ENCODE data around the gene VPS37C. TPM values are rescaled to one million over a fixed set of nuclear protein-coding genes. Genes with fewer than 3 reads are reported as not detected.
A peak's percentile ranks its signal among the peaks of the same experiment; 100 is the strongest.
"Not testable (repeated sequence)": the region's sequence is repeated elsewhere in the genome, so short reads cannot be mapped to it uniquely, and the experiment has no call there.

Gene VPS37C
- total and polyA plus RNA-seq, 7 experiments from 2014 or later, result 0.31 to 12.0 (median 7.9) TPM

DNA sequence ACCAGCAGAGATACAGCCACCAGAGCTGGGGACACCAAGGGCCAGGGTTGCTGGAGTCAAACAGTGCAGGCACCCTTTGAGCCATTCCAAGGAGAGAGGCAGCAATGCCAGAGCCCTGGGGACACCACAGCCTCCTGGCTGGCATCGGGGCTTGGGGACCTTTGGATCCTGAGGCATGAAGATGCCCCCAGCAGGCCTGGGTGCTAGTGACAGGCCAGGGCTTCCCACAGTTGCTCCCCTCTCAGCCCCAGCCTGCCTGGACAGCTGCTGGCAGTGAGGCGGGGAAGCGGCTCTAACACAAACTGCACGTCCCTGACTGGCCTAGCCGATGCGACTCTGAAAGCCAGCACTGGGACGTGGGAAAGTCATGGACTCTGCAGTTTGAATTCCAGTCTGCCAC is 56.3 kb downstream of the VPS37C start:
- Histone ChIP-seq H3K27ac (ENCODE audit: low read depth, low read length) (peak overlapping the region; percentile 98), H3K4me1 (ENCODE audit: control insufficient read depth in 2 of 2, insufficient read depth in 2 of 2, low read length in 2 of 2) (peaks cover 41 to 65% of the 10 kb centered on the region in 2 donors), H3K9me3 (ENCODE audit: control insufficient read depth in 2 of 3, low read length in 3 of 3) (no peaks in the 10 kb centered on the region), H3K4me3 (ENCODE audit: low read length) (peak overlapping the region; percentile 100), H3K36me3 (ENCODE audit: control insufficient read depth in 2 of 3, insufficient read depth in 3 of 3, low read length in 3 of 3) (peaks cover 0 to 59% (median 13%) of the 10 kb centered on the region in 3 experiments), H3K27me3 (ENCODE audit: control insufficient read depth in 2 of 2, insufficient read depth in 2 of 2, low read length in 2 of 2) (no peaks in the 10 kb centered on the region)
- H3K36me3 Mint-ChIP-seq, result peaks cover 13 to 47% (median 22%) of the 10 kb centered on the region in 5 donors
- H3K4me1 Mint-ChIP-seq, result peaks cover 30 to 68% (median 57%) of the 10 kb centered on the region in 7 donors
- ChIA-PET POLR2A (interaction anchor here (0.5 to 5.2 kb wide), 14 partner anchors 8 to 120 kb away, joined by 3 to 31 read pairs (median 6); no protein-coding TSS in a partner anchor), CTCF (interaction anchor here (1.4 kb wide), 1 partner anchor 135 kb away, joined by 5 read pairs; no protein-coding TSS in a partner anchor)
- no peaks in the 10 kb centered on the region for H3K9me3 Mint-ChIP-seq
- peak overlapping the region in 5 of 9 donors; percentile 87 to 98 (median 90) for H3K27ac Mint-ChIP-seq
- peak overlapping the region in 1 of 10 donors; percentile 97 for H3K4me3 Mint-ChIP-seq
- DNase-seq (peak in 1 of 9 donors; percentile 0), ATAC-seq (no peak)
- H3K27me3 Mint-ChIP-seq, result no peaks in the 10 kb centered on the region
- intact Hi-C loops (cut with micrococcal nuclease), result loop anchor here (5.0 kb wide), 2 partner anchors 43 to 118 kb away; no protein-coding TSS in a partner anchor

DNA sequence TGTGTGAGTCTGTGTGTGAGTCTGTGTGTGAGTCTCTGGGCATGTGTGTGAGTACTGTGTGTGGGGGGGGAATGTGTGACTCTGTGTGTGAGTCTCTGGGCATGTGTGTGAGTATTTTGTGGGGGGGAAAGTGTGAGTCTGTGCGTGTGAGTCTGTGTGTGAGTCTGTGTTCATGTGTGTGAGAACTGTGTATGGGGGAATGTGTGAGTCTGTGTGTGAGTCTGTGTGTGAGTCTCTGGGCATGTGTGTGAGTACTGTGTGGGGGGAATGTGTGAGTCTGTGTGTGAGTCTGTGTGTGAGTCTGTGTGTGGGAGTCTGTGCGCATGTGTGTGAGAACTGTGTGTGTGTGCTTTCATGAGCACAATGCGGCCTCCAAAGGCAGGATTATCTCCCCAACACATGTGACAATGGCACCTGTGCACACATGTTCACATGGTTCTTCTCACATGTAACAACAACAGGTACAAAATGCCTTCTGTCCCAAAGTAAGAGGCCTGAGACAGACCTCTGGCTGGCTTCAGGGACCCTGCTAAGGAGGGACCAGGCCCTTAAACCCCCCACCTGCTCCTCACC is 57.3 kb downstream of the VPS37C start:
- peak overlapping the region in 1 of 10 donors; percentile 97 for H3K4me3 Mint-ChIP-seq
- ChIA-PET CTCF (interaction anchor here (0.7 kb wide), 1 partner anchor 122 kb away, joined by 3 read pairs; no protein-coding TSS in a partner anchor), POLR2A (interaction anchor here (1.0 to 5.2 kb wide), 12 partner anchors 9 to 119 kb away, joined by 4 to 45 read pairs (median 10); no protein-coding TSS in a partner anchor)
- intact Hi-C loops (cut with micrococcal nuclease), result loop anchor here (2.0 to 5.0 kb wide), 4 partner anchors 21 to 133 kb away; partner anchors contain the start of gene CD6 (in 1 of the 2)
- Histone ChIP-seq H3K27me3 (ENCODE audit: control insufficient read depth in 2 of 2, insufficient read depth in 2 of 2, low read length in 2 of 2) (no peaks in the 10 kb centered on the region), H3K36me3 (ENCODE audit: control insufficient read depth in 2 of 3, insufficient read depth in 3 of 3, low read length in 3 of 3) (peaks cover 0 to 50% (median 13%) of the 10 kb centered on the region in 3 experiments), H3K27ac (ENCODE audit: low read depth, low read length) (peak overlapping the region; percentile 98), H3K9me3 (ENCODE audit: control insufficient read depth in 2 of 3, low read length in 3 of 3) (no peaks in the 10 kb centered on the region), H3K4me3 (ENCODE audit: low read length) (peak overlapping the region; percentile 100), H3K4me1 (ENCODE audit: control insufficient read depth in 2 of 2, insufficient read depth in 2 of 2, low read length in 2 of 2) (peaks cover 39 to 55% of the 10 kb centered on the region in 2 donors)
- no peak overlapping the region for H3K27ac Mint-ChIP-seq
- no peaks in the 10 kb centered on the region for H3K27me3 Mint-ChIP-seq
- ATAC-seq, result no peak
- peak in 1 of 9 donors; percentile 21 for DNase-seq
- no peaks in the 10 kb centered on the region for H3K9me3 Mint-ChIP-seq
- H3K36me3 Mint-ChIP-seq, result peaks cover 13 to 39% (median 19%) of the 10 kb centered on the region in 5 donors
- H3K4me1 Mint-ChIP-seq, result peaks cover 24 to 58% (median 48%) of the 10 kb centered on the region in 7 donors

DNA sequence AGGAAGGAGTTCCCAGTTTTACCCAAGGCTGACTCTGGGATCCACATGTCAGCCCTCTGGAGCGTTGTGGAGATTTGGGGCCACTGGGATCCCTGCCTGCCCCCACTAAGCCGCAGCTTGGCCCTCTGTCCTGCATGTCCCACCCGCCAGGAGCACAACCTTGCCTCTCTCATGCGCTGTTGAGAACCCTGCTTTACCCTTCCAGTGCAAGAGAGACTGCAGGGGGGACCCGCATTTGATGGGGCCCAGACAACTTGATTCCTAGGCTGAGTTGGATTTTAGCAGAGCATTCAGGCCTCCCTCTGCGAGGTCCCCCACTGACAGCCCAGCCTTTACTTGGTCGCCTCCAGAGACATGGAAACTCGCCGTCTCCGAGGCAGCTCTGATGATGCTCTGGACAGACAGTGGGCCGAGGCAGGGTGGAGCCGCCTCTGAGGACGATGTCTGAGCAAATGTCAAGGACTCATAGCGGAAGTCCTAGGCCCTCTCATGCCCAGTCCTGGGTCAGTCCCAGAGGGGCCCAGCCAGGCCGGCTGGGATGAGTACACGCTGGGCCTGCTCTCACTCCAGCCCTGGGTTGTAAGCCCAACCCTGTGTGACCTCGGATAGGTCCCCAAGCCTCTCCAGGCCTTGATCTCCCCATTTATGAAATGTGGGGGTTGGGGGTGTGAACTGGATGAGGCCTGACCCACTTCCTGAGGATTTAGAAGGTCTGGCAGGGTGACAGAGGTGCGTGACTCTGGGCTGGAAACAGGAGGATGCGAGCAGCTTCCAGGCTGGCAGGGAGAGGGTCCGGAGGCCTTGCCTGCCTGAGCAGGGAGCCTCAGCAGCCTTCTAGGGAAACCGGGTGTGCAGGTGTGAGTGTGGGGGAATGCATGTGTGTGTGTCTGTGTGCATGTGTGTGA is 58.3 kb downstream of the VPS37C start:
- H3K36me3 ChIP-seq (ENCODE audit: control insufficient read depth in 2 of 3, insufficient read depth in 3 of 3, low read length in 3 of 3), result peaks cover 0 to 39% (median 8%) of the 10 kb centered on the region in 3 experiments
- peaks cover 39 to 46% of the 10 kb centered on the region in 2 donors for H3K4me1 ChIP-seq (ENCODE audit: control insufficient read depth in 2 of 2, insufficient read depth in 2 of 2, low read length in 2 of 2)
- peak overlapping the region; percentile 98 for H3K27ac ChIP-seq (ENCODE audit: low read depth, low read length)
- peaks cover 11 to 33% (median 13%) of the 10 kb centered on the region in 5 donors for H3K36me3 Mint-ChIP-seq
- H3K4me3 Mint-ChIP-seq, result peak overlapping the region in 1 of 10 donors; percentile 97
- ATAC-seq (peak; percentile 28), DNase-seq (peak in 3 of 9 donors; percentile 39 to 47 (median 40))
- no peak overlapping the region for H3K27ac Mint-ChIP-seq
- H3K9me3 Mint-ChIP-seq, result no peaks in the 10 kb centered on the region
- intact Hi-C loops (cut with micrococcal nuclease), result loop anchor here (1.0 to 5.0 kb wide), 11 partner anchors 8 to 133 kb away; partner anchors contain the start of gene CD6 (in 1 of the 2)
- POLR2A ChIA-PET, result interaction anchor here (0.7 to 2.6 kb wide), 23 partner anchors 10 to 168 kb away, joined by 3 to 45 read pairs (median 5); partner anchors contain the start of gene VPS37C
- no peaks in the 10 kb centered on the region for H3K27me3 ChIP-seq (ENCODE audit: control insufficient read depth in 2 of 2, insufficient read depth in 2 of 2, low read length in 2 of 2)
- peak overlapping the region; percentile 100 for H3K4me3 ChIP-seq (ENCODE audit: low read length)
- CTCF ChIA-PET, result interaction anchor here (0.7 to 1.6 kb wide), 3 partner anchors 22 to 121 kb away, joined by 3 to 6 read pairs (median 4); no protein-coding TSS in a partner anchor
- peaks cover 17 to 48% (median 40%) of the 10 kb centered on the region in 7 donors for H3K4me1 Mint-ChIP-seq
- no peaks in the 10 kb centered on the region for H3K9me3 ChIP-seq (ENCODE audit: control insufficient read depth in 2 of 3, low read length in 3 of 3)
- H3K27me3 Mint-ChIP-seq, result no peaks in the 10 kb centered on the region

DNA sequence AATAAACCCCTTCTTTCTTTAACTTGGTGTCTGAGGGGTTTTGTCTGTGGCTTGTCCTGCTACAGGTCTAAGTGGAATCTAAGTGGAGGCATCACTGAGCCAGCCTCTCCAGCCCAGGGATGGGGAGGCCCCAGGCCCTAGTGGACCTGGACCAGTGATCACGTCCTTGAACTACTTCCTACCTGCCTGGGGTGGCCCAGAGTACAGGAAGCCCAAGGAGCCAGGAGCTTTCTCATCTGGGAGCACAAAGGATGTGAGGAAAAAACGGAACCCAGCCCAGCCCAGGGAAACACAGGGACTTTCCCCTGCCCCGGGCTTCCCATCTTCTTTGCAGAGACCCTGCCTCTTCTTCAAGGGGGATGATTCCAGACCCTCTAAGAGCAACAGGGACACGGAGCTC is 62.4 kb downstream of the VPS37C start:
- no peaks in the 10 kb centered on the region for H3K9me3 ChIP-seq (ENCODE audit: control insufficient read depth in 2 of 3, low read length in 3 of 3)
- H3K4me1 ChIP-seq (ENCODE audit: control insufficient read depth in 2 of 2, insufficient read depth in 2 of 2, low read length in 2 of 2), result peaks cover 6 to 8% of the 10 kb centered on the region in 2 donors
- H3K27ac ChIP-seq (ENCODE audit: low read depth, low read length), result no peak overlapping the region
- ChIA-PET POLR2A (interaction anchor here (0.8 to 1.3 kb wide), 4 partner anchors 9 to 127 kb away, joined by 3 to 5 read pairs (median 4); partner anchors contain the start of gene CD6), CTCF (interaction anchor here (0.7 to 1.2 kb wide), 2 partner anchors 31 to 34 kb away, joined by 3 to 4 read pairs; no protein-coding TSS in a partner anchor)
- Mint-ChIP-seq H3K4me3 (no peak overlapping the region), H3K27me3 (no peaks in the 10 kb centered on the region), H3K27ac (no peak overlapping the region), H3K36me3 (peaks cover 3 to 14% (median 7%) of the 10 kb centered on the region in 5 donors), H3K4me1 (peaks cover 6 to 28% (median 25%) of the 10 kb centered on the region in 7 donors), H3K9me3 (peaks cover 0 to 13% (median 2%) of the 10 kb centered on the region in 11 donors)
- intact Hi-C loops (cut with micrococcal nuclease), result loop anchor here in 1 of 2 donors (2.0 kb wide), 1 partner anchor 18 kb away; no protein-coding TSS in a partner anchor
- ATAC-seq (no peak), DNase-seq (no peak)
- H3K36me3 ChIP-seq (ENCODE audit: control insufficient read depth in 2 of 3, insufficient read depth in 3 of 3, low read length in 3 of 3), result peaks cover 0 to 14% (median 0%) of the 10 kb centered on the region in 3 experiments
- H3K27me3 ChIP-seq (ENCODE audit: control insufficient read depth in 2 of 2, insufficient read depth in 2 of 2, low read length in 2 of 2), result no peaks in the 10 kb centered on the region
- no peak overlapping the region for H3K4me3 ChIP-seq (ENCODE audit: low read length)

DNA sequence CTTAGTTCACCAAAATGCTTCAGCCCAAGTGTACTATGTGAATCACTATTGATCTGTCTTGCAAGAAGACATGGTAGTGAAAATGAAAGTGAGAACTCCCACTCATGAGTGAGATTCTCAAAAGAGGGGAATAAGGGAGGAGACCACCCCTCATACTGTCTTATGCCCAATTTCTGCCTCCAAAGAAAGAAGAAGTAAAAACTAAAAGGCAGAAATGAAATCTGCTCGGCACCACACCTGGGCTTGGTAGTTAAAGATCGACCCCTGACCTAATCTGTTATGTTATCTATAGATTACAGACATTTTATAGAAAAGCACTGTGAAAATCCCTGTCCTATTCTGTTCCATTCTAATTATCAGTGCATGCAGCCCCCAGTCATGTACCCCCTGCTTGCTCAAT is 63.0 kb downstream of the VPS37C start:
- H3K36me3 ChIP-seq (ENCODE audit: control insufficient read depth in 2 of 3, insufficient read depth in 3 of 3, low read length in 3 of 3); H3K27ac Mint-ChIP-seq; H3K36me3 Mint-ChIP-seq; H3K27me3 Mint-ChIP-seq; H3K27me3 ChIP-seq (ENCODE audit: control insufficient read depth in 2 of 2, insufficient read depth in 2 of 2, low read length in 2 of 2); H3K9me3 ChIP-seq (ENCODE audit: control insufficient read depth in 2 of 3, low read length in 3 of 3); DNase-seq; H3K27ac ChIP-seq (ENCODE audit: low read depth, low read length); H3K4me3 Mint-ChIP-seq; ATAC-seq; H3K4me3 ChIP-seq (ENCODE audit: low read length): not testable (repeated sequence)
- Mint-ChIP-seq H3K9me3 (peaks cover 0 to 13% (median 2%) of the 10 kb centered on the region in 11 donors), H3K4me1 (peaks cover 6 to 29% (median 23%) of the 10 kb centered on the region in 7 donors)
- POLR2A ChIA-PET, result interaction anchor here (0.8 to 1.6 kb wide), 4 partner anchors 9 to 14 kb away, joined by 3 to 5 read pairs (median 3); no protein-coding TSS in a partner anchor
- CTCF ChIA-PET, result interaction anchor here (1.2 kb wide), 1 partner anchor 33 kb away, joined by 4 read pairs; no protein-coding TSS in a partner anchor
- peaks cover 6 to 10% of the 10 kb centered on the region in 2 donors for H3K4me1 ChIP-seq (ENCODE audit: control insufficient read depth in 2 of 2, insufficient read depth in 2 of 2, low read length in 2 of 2)
- intact Hi-C loops (cut with micrococcal nuclease), result loop anchor here in 1 of 2 donors (2.0 kb wide), 1 partner anchor 17 kb away; no protein-coding TSS in a partner anchor

Measured in naive thymus-derived CD4-positive, alpha-beta T cell (primary cell).